ENCODE data around the gene RBMS3.
A peak's percentile ranks its signal among the peaks of the same experiment; 100 is the strongest.
"Not testable (repeated sequence)": the region's sequence is repeated elsewhere in the genome, so short reads cannot be mapped to it uniquely, and the experiment has no call there.

Gene RBMS3

GRCh38 chr3:29280404-29281093 is at the start of gene RBMS3:
Gene RBMS3, plus strand, starts transcription at chr3:29281071.
- peaks cover 5% of the 10 kb centered on the region for H3K4me1 ChIP-seq (ENCODE audit: control insufficient read depth, insufficient read depth, low read length)
- H3K27me3 ChIP-seq (ENCODE audit: control insufficient read depth, insufficient read depth, low read length) = no peaks in the 10 kb centered on the region
- H3K9ac ChIP-seq (ENCODE audit: low read length) = peak within 1 kb of the TSS; percentile 26
- H3K36me3 ChIP-seq (ENCODE audit: control insufficient read depth, insufficient read depth, low read length) = no peaks in the 10 kb centered on the region
- H3K27ac ChIP-seq (ENCODE audit: low read depth, low read length) = peak within 1 kb of the TSS; percentile 81
- peak within 1 kb of the TSS; percentile 60 for H3K4me3 ChIP-seq (ENCODE audit: low read length)

- not testable (repeated sequence) for H3K36me3 ChIP-seq (ENCODE audit: control insufficient read depth, insufficient read depth, low read length); H3K9ac ChIP-seq (ENCODE audit: low read length); H3K27me3 ChIP-seq (ENCODE audit: control insufficient read depth, insufficient read depth, low read length); H3K4me3 ChIP-seq (ENCODE audit: low read length); H3K4me1 ChIP-seq (ENCODE audit: control insufficient read depth, insufficient read depth, low read length); H3K27ac ChIP-seq (ENCODE audit: low read depth, low read length)
Measured at GRCh38 chr3:29233126-29233525, 47.7 kb upstream of the RBMS3 start.

- H3K4me1 ChIP-seq (ENCODE audit: control insufficient read depth, insufficient read depth, low read length) = no peaks in the 10 kb centered on the region
- H3K27me3 ChIP-seq (ENCODE audit: control insufficient read depth, insufficient read depth, low read length) = no peaks in the 10 kb centered on the region
- H3K4me3 ChIP-seq (ENCODE audit: low read length) = no peak overlapping the region
- no peak overlapping the region for H3K27ac ChIP-seq (ENCODE audit: low read depth, low read length)
- H3K36me3 ChIP-seq (ENCODE audit: control insufficient read depth, insufficient read depth, low read length) = no peaks in the 10 kb centered on the region
- H3K9ac ChIP-seq (ENCODE audit: low read length) = no peak overlapping the region
Measured at GRCh38 chr3:29236146-29236840, 44.6 kb upstream of the RBMS3 start.

- H3K9ac ChIP-seq (ENCODE audit: low read length) = no peak overlapping the region
- H3K4me3 ChIP-seq (ENCODE audit: low read length) = no peak overlapping the region
- no peak overlapping the region for H3K27ac ChIP-seq (ENCODE audit: low read depth, low read length)
- no peaks in the 10 kb centered on the region for H3K27me3 ChIP-seq (ENCODE audit: control insufficient read depth, insufficient read depth, low read length)
- H3K36me3 ChIP-seq (ENCODE audit: control insufficient read depth, insufficient read depth, low read length) = no peaks in the 10 kb centered on the region
- no peaks in the 10 kb centered on the region for H3K4me1 ChIP-seq (ENCODE audit: control insufficient read depth, insufficient read depth, low read length)
Measured at GRCh38 chr3:29239376-29239775, 41.5 kb upstream of the RBMS3 start.

- Histone ChIP-seq H3K27me3 (ENCODE audit: control insufficient read depth, insufficient read depth, low read length) (no peaks in the 10 kb centered on the region), H3K4me3 (ENCODE audit: low read length) (no peak overlapping the region), H3K27ac (ENCODE audit: low read depth, low read length) (no peak overlapping the region), H3K4me1 (ENCODE audit: control insufficient read depth, insufficient read depth, low read length) (no peaks in the 10 kb centered on the region), H3K9ac (ENCODE audit: low read length) (no peak overlapping the region), H3K36me3 (ENCODE audit: control insufficient read depth, insufficient read depth, low read length) (no peaks in the 10 kb centered on the region)
Measured at GRCh38 chr3:29240248-29240647, 40.6 kb upstream of the RBMS3 start.

GRCh38 chr3:29240887-29241286 is 40.0 kb upstream of the RBMS3 start:
- H3K27me3 ChIP-seq (ENCODE audit: control insufficient read depth, insufficient read depth, low read length) = no peaks in the 10 kb centered on the region

GRCh38 chr3:29241855-29242254 is 39.0 kb upstream of the RBMS3 start:
- no peaks in the 10 kb centered on the region for H3K36me3 ChIP-seq (ENCODE audit: control insufficient read depth, insufficient read depth, low read length)
- H3K4me3 ChIP-seq (ENCODE audit: low read length) = no peak overlapping the region
- H3K27ac ChIP-seq (ENCODE audit: low read depth, low read length) = no peak overlapping the region
- no peaks in the 10 kb centered on the region for H3K4me1 ChIP-seq (ENCODE audit: control insufficient read depth, insufficient read depth, low read length)
- H3K9ac ChIP-seq (ENCODE audit: low read length) = no peak overlapping the region
- H3K27me3 ChIP-seq (ENCODE audit: control insufficient read depth, insufficient read depth, low read length) = no peaks in the 10 kb centered on the region

More at GRCh38 chr3:29240887-29241286, 40.0 kb upstream of the RBMS3 start:
- no peaks in the 10 kb centered on the region for H3K36me3 ChIP-seq (ENCODE audit: control insufficient read depth, insufficient read depth, low read length)
- no peak overlapping the region for H3K27ac ChIP-seq (ENCODE audit: low read depth, low read length)
- H3K4me1 ChIP-seq (ENCODE audit: control insufficient read depth, insufficient read depth, low read length) = no peaks in the 10 kb centered on the region
- no peak overlapping the region for H3K9ac ChIP-seq (ENCODE audit: low read length)
- no peak overlapping the region for H3K4me3 ChIP-seq (ENCODE audit: low read length)

- H3K9ac ChIP-seq (ENCODE audit: low read length) = no peak overlapping the region
- no peaks in the 10 kb centered on the region for H3K27me3 ChIP-seq (ENCODE audit: control insufficient read depth, insufficient read depth, low read length)
- no peak overlapping the region for H3K27ac ChIP-seq (ENCODE audit: low read depth, low read length)
Measured at GRCh38 chr3:29242296-29242695, 38.6 kb upstream of the RBMS3 start.

GRCh38 chr3:29245441-29245840 is 35.4 kb upstream of the RBMS3 start:
- no peak overlapping the region for H3K4me3 ChIP-seq (ENCODE audit: low read length)
- H3K36me3 ChIP-seq (ENCODE audit: control insufficient read depth, insufficient read depth, low read length) = no peaks in the 10 kb centered on the region
- H3K4me1 ChIP-seq (ENCODE audit: control insufficient read depth, insufficient read depth, low read length) = no peaks in the 10 kb centered on the region
- no peak overlapping the region for H3K27ac ChIP-seq (ENCODE audit: low read depth, low read length)
- no peaks in the 10 kb centered on the region for H3K27me3 ChIP-seq (ENCODE audit: control insufficient read depth, insufficient read depth, low read length)
- H3K9ac ChIP-seq (ENCODE audit: low read length) = no peak overlapping the region

More at GRCh38 chr3:29242296-29242695, 38.6 kb upstream of the RBMS3 start:
- H3K4me1 ChIP-seq (ENCODE audit: control insufficient read depth, insufficient read depth, low read length) = no peaks in the 10 kb centered on the region
- no peaks in the 10 kb centered on the region for H3K36me3 ChIP-seq (ENCODE audit: control insufficient read depth, insufficient read depth, low read length)
- no peak overlapping the region for H3K4me3 ChIP-seq (ENCODE audit: low read length)

- Histone ChIP-seq H3K4me3 (ENCODE audit: low read length) (no peak overlapping the region), H3K4me1 (ENCODE audit: control insufficient read depth, insufficient read depth, low read length) (no peaks in the 10 kb centered on the region), H3K36me3 (ENCODE audit: control insufficient read depth, insufficient read depth, low read length) (no peaks in the 10 kb centered on the region), H3K27me3 (ENCODE audit: control insufficient read depth, insufficient read depth, low read length) (no peaks in the 10 kb centered on the region), H3K27ac (ENCODE audit: low read depth, low read length) (no peak overlapping the region), H3K9ac (ENCODE audit: low read length) (no peak overlapping the region)
Measured at GRCh38 chr3:29247088-29247745, 33.7 kb upstream of the RBMS3 start.

GRCh38 chr3:29249829-29250345 is 31.0 kb upstream of the RBMS3 start:
- Histone ChIP-seq H3K9ac (ENCODE audit: low read length) (no peak overlapping the region), H3K36me3 (ENCODE audit: control insufficient read depth, insufficient read depth, low read length) (no peaks in the 10 kb centered on the region), H3K27me3 (ENCODE audit: control insufficient read depth, insufficient read depth, low read length) (no peaks in the 10 kb centered on the region), H3K4me3 (ENCODE audit: low read length) (no peak overlapping the region), H3K4me1 (ENCODE audit: control insufficient read depth, insufficient read depth, low read length) (no peaks in the 10 kb centered on the region), H3K27ac (ENCODE audit: low read depth, low read length) (no peak overlapping the region)

GRCh38 chr3:29255854-29256696 is 24.8 kb upstream of the RBMS3 start:
- Histone ChIP-seq H3K4me1 (ENCODE audit: control insufficient read depth, insufficient read depth, low read length) (no peaks in the 10 kb centered on the region), H3K36me3 (ENCODE audit: control insufficient read depth, insufficient read depth, low read length) (no peaks in the 10 kb centered on the region), H3K4me3 (ENCODE audit: low read length) (no peak overlapping the region), H3K27me3 (ENCODE audit: control insufficient read depth, insufficient read depth, low read length) (no peaks in the 10 kb centered on the region), H3K27ac (ENCODE audit: low read depth, low read length) (no peak overlapping the region), H3K9ac (ENCODE audit: low read length) (no peak overlapping the region)
